ENCODE data around the gene EXOC6B. TPM values are rescaled to one million over a fixed set of nuclear protein-coding genes. Genes with fewer than 3 reads are reported as not detected.

EXOC6B gene
- total RNA-seq, 1 experiment from 2014 or later: 40.1 TPM

DNA sequence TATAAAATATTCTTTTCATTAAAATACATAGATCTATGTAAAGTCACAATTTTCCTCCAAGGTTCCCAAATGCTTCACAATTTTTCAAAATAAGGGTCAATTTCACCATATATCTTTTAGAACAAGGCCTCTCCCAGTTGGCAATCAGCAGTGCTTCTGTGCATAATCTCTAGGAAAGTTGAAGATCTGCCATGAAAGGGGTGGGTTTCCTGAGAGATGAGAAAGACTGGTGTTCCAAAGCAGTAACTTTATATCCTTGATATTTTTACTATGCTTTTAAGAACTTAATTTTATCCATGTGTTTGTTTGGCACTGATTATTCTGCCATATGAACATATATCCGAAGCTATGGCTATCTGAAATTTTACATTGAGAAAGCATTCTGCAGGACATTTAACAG lies 478.8 kb downstream of the EXOC6B start:
- Histone ChIP-seq H3K4ac (ENCODE audit: low read depth, low read length) (no peak overlapping the region), H2AFZ (ENCODE audit: low read length) (no peak overlapping the region), H4K20me1 (ENCODE audit: control insufficient read depth, insufficient read depth, insufficient read length) (no peaks in the 10 kb centered on the region), H4K5ac (ENCODE audit: insufficient read length, low read depth, low read length) (no peak overlapping the region), H2AK5ac (ENCODE audit: insufficient read length, low read length) (no peak overlapping the region), H3K14ac (ENCODE audit: insufficient read depth, low read length) (no peak overlapping the region), H3K79me2 (ENCODE audit: insufficient read depth, low read length) (no peaks in the 10 kb centered on the region), H2BK15ac (ENCODE audit: low read depth, low read length) (no peak overlapping the region), H3K23me2 (ENCODE audit: insufficient read length, low read depth, low read length, poor library complexity, severe bottlenecking) (no peaks in the 10 kb centered on the region), H3T11ph (ENCODE audit: low read length) (no peak overlapping the region), H4K8ac (replicated peaks; ENCODE audit: insufficient read length, low read depth, low read length) (no peak overlapping the region), H3K18ac (ENCODE audit: insufficient read length, low read depth, low read length) (no peak overlapping the region), H3K9ac (ENCODE audit: extremely low read depth, insufficient read length, low read length) (no peak overlapping the region), H2BK12ac (ENCODE audit: insufficient read length, low read depth, low read length) (no peak overlapping the region), H2BK20ac (ENCODE audit: low read depth, low read length, poor library complexity, severe bottlenecking) (no peak overlapping the region), H3K27ac (ENCODE audit: insufficient read length, low read depth, low read length) (no peak overlapping the region), H3K9me3 (ENCODE audit: control insufficient read depth, low read depth, low read length) (no peaks in the 10 kb centered on the region), H3K4me2 (ENCODE audit: insufficient read depth, insufficient read length, low read length) (no peak overlapping the region), H3K79me1 (ENCODE audit: insufficient read depth, low read depth, low read length, poor library complexity, severe bottlenecking) (no peaks in the 10 kb centered on the region), H3K56ac (ENCODE audit: insufficient read length, low read depth, low read length) (no peak overlapping the region), H2BK5ac (ENCODE audit: insufficient read length, low read length) (no peak overlapping the region), H4K91ac (ENCODE audit: insufficient read length, low read depth, low read length) (no peak overlapping the region), H3K27me3 (ENCODE audit: insufficient read depth, low read length) (no peaks in the 10 kb centered on the region), H2BK120ac (ENCODE audit: low read depth, low read length, poor library complexity, severe bottlenecking) (no peak overlapping the region), H3K4me1 (ENCODE audit: insufficient read depth, low read length) (no peaks in the 10 kb centered on the region), H3K23ac (ENCODE audit: insufficient read length, low read depth, low read length) (no peak overlapping the region)
- WGBS (ENCODE audit: extremely low coverage, insufficient read length, low lambda C conversion rate): no CpG with 5 or more reads among the region's 1 CpG
- TF ChIP-seq, protein P1, sequence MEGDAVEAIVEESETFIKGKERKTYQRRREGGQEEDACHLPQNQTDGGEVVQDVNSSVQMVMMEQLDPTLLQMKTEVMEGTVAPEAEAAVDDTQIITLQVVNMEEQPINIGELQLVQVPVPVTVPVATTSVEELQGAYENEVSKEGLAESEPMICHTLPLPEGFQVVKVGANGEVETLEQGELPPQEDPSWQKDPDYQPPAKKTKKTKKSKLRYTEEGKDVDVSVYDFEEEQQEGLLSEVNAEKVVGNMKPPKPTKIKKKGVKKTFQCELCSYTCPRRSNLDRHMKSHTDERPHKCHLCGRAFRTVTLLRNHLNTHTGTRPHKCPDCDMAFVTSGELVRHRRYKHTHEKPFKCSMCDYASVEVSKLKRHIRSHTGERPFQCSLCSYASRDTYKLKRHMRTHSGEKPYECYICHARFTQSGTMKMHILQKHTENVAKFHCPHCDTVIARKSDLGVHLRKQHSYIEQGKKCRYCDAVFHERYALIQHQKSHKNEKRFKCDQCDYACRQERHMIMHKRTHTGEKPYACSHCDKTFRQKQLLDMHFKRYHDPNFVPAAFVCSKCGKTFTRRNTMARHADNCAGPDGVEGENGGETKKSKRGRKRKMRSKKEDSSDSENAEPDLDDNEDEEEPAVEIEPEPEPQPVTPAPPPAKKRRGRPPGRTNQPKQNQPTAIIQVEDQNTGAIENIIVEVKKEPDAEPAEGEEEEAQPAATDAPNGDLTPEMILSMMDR (conservative IDR thresholded peaks at IDR 0.05): no peak
- peaks cover 11% of the 10 kb centered on the region in 2 experiments for H3K9me3 Mint-ChIP-seq
- no peak for DNase-seq
- H3K27me3 Mint-ChIP-seq (ENCODE audit: low read depth): no peaks in the 10 kb centered on the region
- peaks cover 12 to 18% of the 10 kb centered on the region in 2 experiments for H3K4me1 Mint-ChIP-seq
- H3K4me3 Mint-ChIP-seq: no peak overlapping the region
- peaks cover 10 to 12% (median 12%) of the 10 kb centered on the region in 3 experiments for H3K36me3 Mint-ChIP-seq (ENCODE audit: insufficient read depth in 1 of 3, low read depth in 3 of 3)
- H3K27ac Mint-ChIP-seq: no peak overlapping the region
